ENCODE results near the gene CDS1.

Gene CDS1

GRCh38 chr4:84562156-84562555 lies 20.8 kb upstream of the CDS1 start:
- TF ChIP-seq, protein P1, sequence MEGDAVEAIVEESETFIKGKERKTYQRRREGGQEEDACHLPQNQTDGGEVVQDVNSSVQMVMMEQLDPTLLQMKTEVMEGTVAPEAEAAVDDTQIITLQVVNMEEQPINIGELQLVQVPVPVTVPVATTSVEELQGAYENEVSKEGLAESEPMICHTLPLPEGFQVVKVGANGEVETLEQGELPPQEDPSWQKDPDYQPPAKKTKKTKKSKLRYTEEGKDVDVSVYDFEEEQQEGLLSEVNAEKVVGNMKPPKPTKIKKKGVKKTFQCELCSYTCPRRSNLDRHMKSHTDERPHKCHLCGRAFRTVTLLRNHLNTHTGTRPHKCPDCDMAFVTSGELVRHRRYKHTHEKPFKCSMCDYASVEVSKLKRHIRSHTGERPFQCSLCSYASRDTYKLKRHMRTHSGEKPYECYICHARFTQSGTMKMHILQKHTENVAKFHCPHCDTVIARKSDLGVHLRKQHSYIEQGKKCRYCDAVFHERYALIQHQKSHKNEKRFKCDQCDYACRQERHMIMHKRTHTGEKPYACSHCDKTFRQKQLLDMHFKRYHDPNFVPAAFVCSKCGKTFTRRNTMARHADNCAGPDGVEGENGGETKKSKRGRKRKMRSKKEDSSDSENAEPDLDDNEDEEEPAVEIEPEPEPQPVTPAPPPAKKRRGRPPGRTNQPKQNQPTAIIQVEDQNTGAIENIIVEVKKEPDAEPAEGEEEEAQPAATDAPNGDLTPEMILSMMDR (IDR thresholded peaks at IDR 0.05; ENCODE audit: low read depth, low read length): no peak
- no peak for TF ChIP-seq EZH2phosphoT487 (IDR thresholded peaks at IDR 0.05; ENCODE audit: low read depth)
- H3K4me3 ChIP-seq (ENCODE audit: low read length): no peak overlapping the region
- H3K9ac ChIP-seq (ENCODE audit: low read length): no peak overlapping the region
- no peaks in the 10 kb centered on the region for H3K9me3 ChIP-seq (ENCODE audit: insufficient read depth, low read length)
- no peaks in the 10 kb centered on the region for H4K20me1 ChIP-seq (ENCODE audit: insufficient read depth, low read length)
- H3K27me3 ChIP-seq (ENCODE audit: low read depth, low read length): no peaks in the 10 kb centered on the region
- peaks cover 6% of the 10 kb centered on the region; the same call in 1 of the 2 replicates for H3K4me1 ChIP-seq (ENCODE audit: low read length)
- H3K36me3 ChIP-seq (replicated peaks; ENCODE audit: low read depth, low read length): no peaks in the 10 kb centered on the region
- H3K4me2 ChIP-seq (ENCODE audit: low read length): no peak overlapping the region
- no peak overlapping the region for H2AFZ ChIP-seq (ENCODE audit: low read depth, low read length)
- no peaks in the 10 kb centered on the region for H3K79me2 ChIP-seq (ENCODE audit: low read length)
- no peak overlapping the region for H3K27ac ChIP-seq (ENCODE audit: low read length)

DNA sequence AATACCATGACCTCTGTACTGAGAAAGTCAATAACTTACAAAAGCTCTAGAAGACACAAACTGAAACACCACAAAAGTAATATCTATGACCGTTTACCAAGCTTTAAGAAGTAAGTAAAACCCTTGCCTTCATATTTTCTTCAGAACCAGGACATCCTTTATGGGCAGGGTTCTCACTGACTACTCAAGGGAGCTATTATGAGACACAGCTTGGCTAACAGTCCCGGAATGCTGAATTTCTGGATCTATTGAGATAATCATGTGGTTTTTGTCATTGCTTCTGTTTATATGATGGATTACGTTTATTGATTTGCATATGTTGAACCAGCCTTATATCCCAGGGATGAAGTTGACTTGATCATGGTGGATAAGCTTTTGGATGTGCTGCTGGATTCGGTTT lies 19.9 kb upstream of the CDS1 start:
- H3K79me2 ChIP-seq (ENCODE audit: low read length): no peaks in the 10 kb centered on the region
- peaks cover 6% of the 10 kb centered on the region; the same call in 1 of the 2 replicates for H3K4me1 ChIP-seq (ENCODE audit: low read length)
- no peaks in the 10 kb centered on the region for H3K27me3 ChIP-seq (ENCODE audit: low read depth, low read length)
- no peaks in the 10 kb centered on the region for H3K9me3 ChIP-seq (ENCODE audit: insufficient read depth, low read length)
- no peak overlapping the region for H3K4me2 ChIP-seq (ENCODE audit: low read length)
- no peak overlapping the region for H3K4me3 ChIP-seq (ENCODE audit: low read length)
- no peak overlapping the region for H3K27ac ChIP-seq (ENCODE audit: low read length)
- no peaks in the 10 kb centered on the region for H3K36me3 ChIP-seq (replicated peaks; ENCODE audit: low read depth, low read length)
- no peaks in the 10 kb centered on the region for H4K20me1 ChIP-seq (ENCODE audit: insufficient read depth, low read length)
- TF ChIP-seq EZH2phosphoT487 (IDR thresholded peaks at IDR 0.05; ENCODE audit: low read depth): no peak
- TF ChIP-seq, protein P1 (IDR thresholded peaks at IDR 0.05; ENCODE audit: low read depth, low read length): no peak
- no peak overlapping the region for H3K9ac ChIP-seq (ENCODE audit: low read length)
- no peak overlapping the region for H2AFZ ChIP-seq (ENCODE audit: low read depth, low read length)

- H3K9ac ChIP-seq (ENCODE audit: low read length): no peak overlapping the region
- no peak for TF ChIP-seq EZH2phosphoT487 (IDR thresholded peaks at IDR 0.05; ENCODE audit: low read depth)
- TF ChIP-seq, protein P1 (IDR thresholded peaks at IDR 0.05; ENCODE audit: low read depth, low read length): no peak
- no peak overlapping the region for H3K27ac ChIP-seq (ENCODE audit: low read length)
Measured at GRCh38 chr4:84565951-84566350, 17.0 kb upstream of the CDS1 start.

DNA sequence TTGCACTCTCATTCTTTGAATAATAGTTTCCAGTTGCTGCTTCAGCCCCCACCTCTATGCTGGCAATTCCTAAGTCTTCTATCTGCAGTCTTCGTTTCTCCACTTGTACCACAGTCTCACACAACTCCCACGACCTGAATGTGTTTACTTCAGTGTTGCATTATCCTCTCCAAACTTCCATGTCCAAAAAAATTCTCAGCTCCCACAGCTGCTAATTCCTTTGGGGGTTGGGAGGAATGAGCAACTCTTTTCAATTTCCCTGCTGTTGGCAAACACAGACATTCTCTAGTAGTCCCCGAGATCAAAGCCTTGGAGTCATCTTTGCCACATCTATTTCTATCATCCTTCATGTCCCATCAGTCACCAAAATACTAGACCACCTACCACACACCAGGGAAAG lies 14.4 kb upstream of the CDS1 start:
- Histone ChIP-seq H3K4me3 (ENCODE audit: low read length) (no peak overlapping the region), H3K36me3 (replicated peaks; ENCODE audit: low read depth, low read length) (no peaks in the 10 kb centered on the region), H3K27ac (ENCODE audit: low read length) (no peak overlapping the region), H3K79me2 (ENCODE audit: low read length) (no peaks in the 10 kb centered on the region), H3K4me1 (ENCODE audit: low read length) (peaks cover 28% of the 10 kb centered on the region), H4K20me1 (ENCODE audit: insufficient read depth, low read length) (no peaks in the 10 kb centered on the region), H2AFZ (ENCODE audit: low read depth, low read length) (no peak overlapping the region), H3K9me3 (ENCODE audit: insufficient read depth, low read length) (no peaks in the 10 kb centered on the region), H3K9ac (ENCODE audit: low read length) (no peak overlapping the region), H3K4me2 (ENCODE audit: low read length) (no peak overlapping the region), H3K27me3 (ENCODE audit: low read depth, low read length) (no peaks in the 10 kb centered on the region)
- TF ChIP-seq EZH2phosphoT487 (IDR thresholded peaks at IDR 0.05; ENCODE audit: low read depth): no peak
- TF ChIP-seq, protein P1 (IDR thresholded peaks at IDR 0.05; ENCODE audit: low read depth, low read length): no peak

More at GRCh38 chr4:84565951-84566350, 17.0 kb upstream of the CDS1 start:
- Histone ChIP-seq H3K4me1 (ENCODE audit: low read length) (peaks cover 6% of the 10 kb centered on the region; the same call in 1 of the 2 replicates), H3K4me2 (ENCODE audit: low read length) (no peak overlapping the region), H2AFZ (ENCODE audit: low read depth, low read length) (no peak overlapping the region), H3K27me3 (ENCODE audit: low read depth, low read length) (no peaks in the 10 kb centered on the region), H3K36me3 (replicated peaks; ENCODE audit: low read depth, low read length) (no peaks in the 10 kb centered on the region), H3K4me3 (ENCODE audit: low read length) (no peak overlapping the region), H3K9me3 (ENCODE audit: insufficient read depth, low read length) (no peaks in the 10 kb centered on the region), H4K20me1 (ENCODE audit: insufficient read depth, low read length) (no peaks in the 10 kb centered on the region), H3K79me2 (ENCODE audit: low read length) (no peaks in the 10 kb centered on the region)
